ENCODE measurements around the gene IFT27.

GRCh38 chr22:36768616-36769015 is 7.3 kb downstream of the IFT27 start:
- TF ChIP-seq CTCF (IDR thresholded peaks at IDR 0.05): no peak
- no peak for TF ChIP-seq ZFX (IDR thresholded peaks at IDR 0.05; ENCODE audit: borderline replicate concordance)
